Fibroblast of lung (primary cell): ENCODE results near the gene HYKK.

Experiments
- EZH2 ChIP-seq: IDR thresholded peaks from 2 replicates; pipeline ENCODE4 v1.5.1; 2012; ENCODE audit warnings: low read length, control low read depth, mild to moderate bottlenecking; ENCODE audit errors: missing control alignments
- TF ChIP-seq, protein P1 (sequence below), 2 donors: IDR thresholded peaks in 1 of 2; conservative IDR thresholded peaks in 1 of 2; 1 replicate in 1 of 2; 2 replicates in 1 of 2; pipeline ENCODE4 v1.5.1; 2011 to 2012; ENCODE audit warnings: low read length in 2 of 2, control low read depth in 1 of 2, inconsistent platforms in 1 of 2, low read depth in 1 of 2, mild to moderate bottlenecking in 1 of 2

DNA sequence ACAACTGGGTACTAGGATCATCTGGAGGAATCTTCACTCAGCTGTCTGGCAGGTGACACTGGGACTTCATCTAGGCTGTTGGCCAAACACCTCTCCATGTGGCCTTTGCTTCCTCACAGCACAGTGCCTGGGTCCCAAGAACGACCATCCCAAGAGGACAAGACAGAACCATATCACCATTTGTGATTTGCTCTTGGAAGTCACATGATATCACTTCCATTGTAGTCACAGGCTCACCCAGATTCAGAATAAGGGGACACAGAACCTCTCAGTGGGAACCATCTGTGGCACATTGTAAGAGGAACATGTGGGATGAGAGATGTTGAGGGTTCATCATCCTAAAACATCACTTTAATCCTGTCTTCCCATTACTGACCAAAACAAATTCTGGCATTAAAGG is 31.0 kb downstream of the HYKK start:
- TF ChIP-seq, protein P1, sequence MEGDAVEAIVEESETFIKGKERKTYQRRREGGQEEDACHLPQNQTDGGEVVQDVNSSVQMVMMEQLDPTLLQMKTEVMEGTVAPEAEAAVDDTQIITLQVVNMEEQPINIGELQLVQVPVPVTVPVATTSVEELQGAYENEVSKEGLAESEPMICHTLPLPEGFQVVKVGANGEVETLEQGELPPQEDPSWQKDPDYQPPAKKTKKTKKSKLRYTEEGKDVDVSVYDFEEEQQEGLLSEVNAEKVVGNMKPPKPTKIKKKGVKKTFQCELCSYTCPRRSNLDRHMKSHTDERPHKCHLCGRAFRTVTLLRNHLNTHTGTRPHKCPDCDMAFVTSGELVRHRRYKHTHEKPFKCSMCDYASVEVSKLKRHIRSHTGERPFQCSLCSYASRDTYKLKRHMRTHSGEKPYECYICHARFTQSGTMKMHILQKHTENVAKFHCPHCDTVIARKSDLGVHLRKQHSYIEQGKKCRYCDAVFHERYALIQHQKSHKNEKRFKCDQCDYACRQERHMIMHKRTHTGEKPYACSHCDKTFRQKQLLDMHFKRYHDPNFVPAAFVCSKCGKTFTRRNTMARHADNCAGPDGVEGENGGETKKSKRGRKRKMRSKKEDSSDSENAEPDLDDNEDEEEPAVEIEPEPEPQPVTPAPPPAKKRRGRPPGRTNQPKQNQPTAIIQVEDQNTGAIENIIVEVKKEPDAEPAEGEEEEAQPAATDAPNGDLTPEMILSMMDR (conservative IDR thresholded peaks at IDR 0.05 in 1 of 2, IDR thresholded peaks at IDR 0.05 in 1 of 2; ENCODE audit: low read depth in 1 of 2, low read length in 2 of 2) = no peak
- no peak for TF ChIP-seq EZH2
